Loucy (cell line): ENCODE data around the gene ALK.

Experiments used
- H2AFZ ChIP-seq: fragments of 200-600 bp; sonication (generic); 2 replicates; pipeline ENCODE4 v1.6.0; 2016; ENCODE audit warnings: antibody characterized with exemption, mild to moderate bottlenecking, low read length, moderate library complexity
- H3F3A ChIP-seq: fragments of 200-600 bp; 2 replicates; pipeline ENCODE4 v1.6.0; 2016; ENCODE audit warnings: antibody characterized with exemption, low read depth, mild to moderate bottlenecking
- H3K27me3 ChIP-seq: fragments of 200-600 bp; sonication (generic); 2 replicates; pipeline ENCODE4 v1.6.1; 2014; ENCODE audit warnings: low read length, mild to moderate bottlenecking; ENCODE audit not compliant: insufficient read depth, poor library complexity, severe bottlenecking
- H3K36me3 ChIP-seq: fragments of 200-600 bp; sonication (generic); 2 replicates; pipeline ENCODE4 v1.6.1; 2016; ENCODE audit warnings: low read length; ENCODE audit not compliant: insufficient read depth
- H3K4me1 ChIP-seq: fragments of 200-600 bp; sonication (generic); 2 replicates; pipeline ENCODE4 v1.5.1; 2014; ENCODE audit warnings: low read length, mild to moderate bottlenecking; ENCODE audit not compliant: insufficient read depth, poor library complexity, severe bottlenecking
- H3K4me2 ChIP-seq: fragments of 200-600 bp; sonication (generic); 2 replicates; pipeline ENCODE4 v1.6.0; 2014; ENCODE audit warnings: antibody characterized with exemption, low read length, low read depth, mild to moderate bottlenecking; ENCODE audit not compliant: poor library complexity, severe bottlenecking
- H3K4me3 ChIP-seq: fragments of 200-600 bp; sonication (generic); 2 replicates; pipeline ENCODE4 v1.5.1; 2014; ENCODE audit warnings: low read length, mild to moderate bottlenecking, mixed read lengths; ENCODE audit not compliant: poor library complexity, severe bottlenecking
- H3K79me2 ChIP-seq: fragments of 200-600 bp; sonication (generic); 2 replicates; pipeline ENCODE4 v1.6.1; 2014; ENCODE audit warnings: low read length; ENCODE audit not compliant: insufficient read depth
- H3K9ac ChIP-seq: fragments of 200-600 bp; sonication (generic); 2 replicates; pipeline ENCODE4 v1.6.0; 2014; ENCODE audit warnings: mild to moderate bottlenecking, low read depth, low read length, moderate library complexity; ENCODE audit not compliant: poor library complexity, severe bottlenecking
- H3K9me2 ChIP-seq: fragments of 200-600 bp; sonication (generic); replicated peaks from 2 replicates; pipeline ENCODE4 v1.6.1; 2016; ENCODE audit warnings: low read depth, low read length, mixed read lengths
- H3K9me3 ChIP-seq: fragments of 200-600 bp; sonication (generic); 2 replicates; pipeline ENCODE4 v1.6.1; 2014; ENCODE audit warnings: mild to moderate bottlenecking, antibody characterized with exemption, low read length, low read depth; ENCODE audit not compliant: insufficient read depth
- H4K20me1 ChIP-seq: fragments of 200-600 bp; sonication (generic); 2 replicates; pipeline ENCODE4 v1.6.0; 2014; ENCODE audit warnings: antibody characterized with exemption, low read length, mild to moderate bottlenecking; ENCODE audit not compliant: insufficient read depth, poor library complexity, severe bottlenecking
- CTCF ChIP-seq: fragments of 200-600 bp; sonication (generic); conservative IDR thresholded peaks from 2 replicates; pipeline ENCODE4 v1.5.1; 2014; ENCODE audit warnings: mild to moderate bottlenecking, antibody characterized with exemption, low read length
- EZH2phosphoT487 ChIP-seq: fragments of 200-600 bp; IDR thresholded peaks from 2 replicates; pipeline ENCODE4 v1.6.1; 2018; ENCODE audit warnings: antibody characterized with exemption, mild to moderate bottlenecking, moderate library complexity, borderline replicate concordance

ALK gene

GRCh38 chr2:29714333-29714732, 207.1 kb downstream of the ALK start:
- peaks cover 23% of the 10 kb centered on the region for H3K4me1 ChIP-seq
- TF ChIP-seq CTCF, result no peak
- TF ChIP-seq EZH2phosphoT487, result no peak
- no peaks in the 10 kb centered on the region for H3K27me3 ChIP-seq
- no peak overlapping the region for H3K4me2 ChIP-seq
- H3K9me3 ChIP-seq, result no peaks in the 10 kb centered on the region
- no peaks in the 10 kb centered on the region for H3K79me2 ChIP-seq
- no peak overlapping the region for H3K9ac ChIP-seq
- H3F3A ChIP-seq, result no peaks in the 10 kb centered on the region
- H2AFZ ChIP-seq, result no peak overlapping the region
- H4K20me1 ChIP-seq, result no peaks in the 10 kb centered on the region
- H3K9me2 ChIP-seq, result no peaks in the 10 kb centered on the region
- H3K4me3 ChIP-seq, result no peak overlapping the region
- H3K36me3 ChIP-seq, result no peaks in the 10 kb centered on the region

- Histone ChIP-seq H3K9ac (no peak overlapping the region), H3K36me3 (no peaks in the 10 kb centered on the region), H3K9me3 (no peaks in the 10 kb centered on the region), H3K4me3 (no peak overlapping the region), H3K27me3 (no peaks in the 10 kb centered on the region), H3K79me2 (no peaks in the 10 kb centered on the region), H4K20me1 (no peaks in the 10 kb centered on the region), H3F3A (peaks cover 8% of the 10 kb centered on the region; the same call in 1 of the 2 replicates), H3K4me2 (no peak overlapping the region), H3K9me2 (no peaks in the 10 kb centered on the region), H3K4me1 (peaks cover 28% of the 10 kb centered on the region), H2AFZ (no peak overlapping the region)
- TF ChIP-seq EZH2phosphoT487 (no peak), CTCF (no peak)
These were observed 215.1 kb downstream of the ALK start for GRCh38 chr2:29706171-29706720.

GRCh38 chr2:29705616-29706015, 215.8 kb downstream of the ALK start:
- Histone ChIP-seq H3K9me2 (no peaks in the 10 kb centered on the region), H4K20me1 (no peaks in the 10 kb centered on the region), H3K79me2 (no peaks in the 10 kb centered on the region), H3K4me1 (peaks cover 35% of the 10 kb centered on the region), H3K9ac (no peak overlapping the region), H3K4me3 (no peak overlapping the region), H3K27me3 (no peaks in the 10 kb centered on the region), H3K4me2 (no peak overlapping the region), H3F3A (peaks cover 8% of the 10 kb centered on the region; the same call in 1 of the 2 replicates), H2AFZ (no peak overlapping the region), H3K9me3 (no peaks in the 10 kb centered on the region), H3K36me3 (no peaks in the 10 kb centered on the region)
- TF ChIP-seq EZH2phosphoT487, result no peak
- no peak for TF ChIP-seq CTCF
